NCI-H2107 (cell line): ENCODE measurements around the gene PBX2.

ENCODE experiments used
- DNase-seq: peaks from one replicate; lab custom pipeline; 2025; lab: John Stamatoyannopoulos, UW

PBX2 gene

GRCh38 chr6:32170294-32170693 lies 19.7 kb downstream of the PBX2 start:
- no peak for DNase-seq

- DNase-seq: no peak
Measured at GRCh38 chr6:32168807-32169591, 21.0 kb downstream of the PBX2 start.

GRCh38 chr6:32168350-32168749 lies 21.7 kb downstream of the PBX2 start:
- no peak for DNase-seq

DNA sequence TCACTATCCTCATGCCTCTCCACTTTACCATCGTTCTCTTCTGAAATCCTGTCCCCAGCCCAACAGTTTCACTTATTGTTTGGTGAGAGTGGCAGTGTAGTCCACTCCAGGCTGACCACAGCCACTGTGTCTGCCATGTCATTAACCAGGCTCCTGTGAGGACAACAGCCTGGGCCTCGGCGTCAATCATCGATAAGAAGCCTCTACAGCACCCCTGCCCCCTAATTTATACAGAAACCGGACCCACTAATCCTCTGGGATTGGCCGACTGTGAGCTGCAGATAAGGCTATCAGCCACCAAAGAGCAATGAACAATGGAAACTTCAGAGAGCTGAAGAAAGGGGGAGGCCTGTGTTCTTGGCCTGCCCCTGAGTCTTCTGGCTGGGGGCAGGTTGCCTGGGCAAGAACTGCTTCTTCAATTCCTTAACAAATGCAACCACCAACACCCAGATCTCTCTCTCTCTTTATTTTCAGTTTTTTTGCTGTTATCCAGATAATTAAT lies 22.2 kb downstream of the PBX2 start:
- no peak for DNase-seq

GRCh38 chr6:32167154-32167760 lies 22.7 kb downstream of the PBX2 start:
- DNase-seq: no peak

DNA sequence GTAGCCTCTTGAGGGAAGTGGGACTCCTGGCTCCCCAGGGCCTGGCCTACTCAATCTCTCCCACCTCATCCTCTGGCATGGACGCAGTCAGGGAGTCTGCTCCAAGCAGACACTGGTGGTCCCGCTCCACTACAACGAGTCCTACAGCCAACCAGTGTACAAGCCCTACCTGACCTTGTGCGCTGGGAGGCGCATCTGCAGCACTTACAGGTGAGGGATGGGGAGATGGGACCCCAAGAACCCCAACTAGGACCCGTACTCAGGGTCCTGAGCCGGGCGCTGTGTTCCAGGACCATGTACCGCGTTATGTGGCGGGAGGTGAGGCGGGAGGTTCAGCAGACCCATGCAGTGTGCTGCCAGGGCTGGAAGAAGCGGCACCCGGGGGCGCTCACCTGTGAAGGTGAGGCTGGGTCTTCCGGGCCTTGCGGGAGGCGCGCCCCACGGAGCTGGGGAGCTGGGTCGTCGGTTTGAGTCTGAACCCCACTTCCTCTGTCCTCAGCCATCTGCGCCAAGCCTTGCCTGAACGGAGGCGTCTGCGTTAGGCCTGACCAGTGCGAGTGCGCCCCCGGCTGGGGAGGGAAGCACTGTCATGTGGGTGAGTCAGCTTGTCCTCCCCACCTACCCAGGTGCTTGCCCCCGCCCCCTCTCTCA lies 23.5 kb downstream of the PBX2 start:
- no peak for DNase-seq

DNA sequence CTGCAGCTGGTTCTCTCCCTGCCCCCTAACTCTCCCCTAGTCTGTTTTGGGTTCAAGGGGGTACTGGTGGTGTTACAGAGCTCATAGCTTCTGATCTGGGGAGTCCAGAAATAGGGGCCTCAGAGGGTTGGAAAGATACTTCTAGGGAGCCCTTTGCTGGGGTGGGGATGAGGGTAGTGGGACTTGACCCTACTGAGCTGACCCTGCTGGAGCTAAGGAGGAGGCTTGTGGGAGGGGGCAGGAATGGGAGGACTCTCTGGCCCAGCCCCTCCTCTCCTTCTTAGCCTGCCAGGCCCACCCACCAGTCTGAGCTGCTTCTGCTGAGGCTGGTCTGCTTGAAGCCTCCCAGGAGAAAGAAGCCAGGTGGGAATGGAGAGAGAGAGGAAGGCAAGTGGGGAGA lies 25.7 kb downstream of the PBX2 start, which contains the start of gene EGFL8:
Gene EGFL8 (plus strand): TSS at position 301 of the 400 bp plus-strand sequence. CDS start 1,571 bp downstream, outside the sequence.
- no peak for DNase-seq

- DNase-seq: no peak
Measured at GRCh38 chr6:32163559-32164258, 26.3 kb downstream of the PBX2 start.

- DNase-seq: no peak
Measured at GRCh38 chr6:32158052-32158451, 31.9 kb downstream of the PBX2 start.

GRCh38 chr6:32156891-32157290 lies 33.1 kb downstream of the PBX2 start:
- DNase-seq: no peak

GRCh38 chr6:32154514-32155161 lies 35.4 kb downstream of the PBX2 start:
- peak; percentile 3 for DNase-seq

DNA sequence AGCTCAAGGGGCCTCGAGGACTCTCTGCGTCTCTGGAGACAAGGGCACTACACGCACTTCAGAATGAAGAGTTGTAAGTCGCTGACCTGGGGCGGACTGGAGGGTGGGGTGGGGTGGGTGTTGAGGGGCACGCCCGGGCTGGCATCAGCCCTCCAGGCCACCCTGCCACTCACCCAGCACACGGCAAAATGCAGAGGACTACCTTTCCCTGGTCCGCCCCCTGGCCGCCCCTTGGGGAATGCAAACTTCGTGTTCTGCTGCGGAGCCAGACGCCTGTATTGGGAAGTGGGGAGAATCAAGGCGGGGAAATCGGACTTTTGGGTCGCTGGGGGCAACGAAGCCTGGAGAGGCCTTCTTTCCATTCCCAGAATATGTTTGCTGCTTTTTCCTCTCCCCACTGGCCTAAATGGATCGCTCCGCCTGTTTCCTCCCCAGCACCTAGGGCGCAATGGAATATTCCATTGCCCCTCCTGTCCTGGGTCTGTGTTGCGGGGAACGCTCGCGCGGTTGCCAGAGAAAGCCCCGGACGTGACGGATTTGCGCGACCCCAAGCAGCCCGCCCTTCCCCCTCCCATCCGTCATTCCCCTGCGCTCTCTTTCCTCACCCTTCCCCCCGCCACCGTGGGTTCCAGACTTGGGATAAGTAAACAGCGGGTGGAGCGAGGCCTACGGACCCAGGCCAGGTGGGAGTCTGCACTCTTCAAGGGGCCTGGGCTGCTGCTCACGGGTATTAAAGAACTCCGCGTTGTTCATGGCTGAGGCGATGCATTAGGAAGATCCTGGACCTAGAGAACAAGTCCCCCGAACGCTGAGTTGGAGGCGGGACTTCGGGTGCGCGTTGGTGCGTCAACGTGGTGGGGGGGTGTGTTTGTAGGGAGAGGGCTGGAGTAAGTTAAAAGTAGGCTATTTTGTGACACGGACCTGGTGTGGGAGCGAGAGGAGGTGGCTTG lies 36.2 kb downstream of the PBX2 start, which contains the start of gene PPT2:
Gene PPT2 (plus strand): TSS at position 578 of the 950 bp plus-strand sequence. CDS start 454 bp downstream, outside the sequence.
- DNase-seq: peak; percentile 20

DNA sequence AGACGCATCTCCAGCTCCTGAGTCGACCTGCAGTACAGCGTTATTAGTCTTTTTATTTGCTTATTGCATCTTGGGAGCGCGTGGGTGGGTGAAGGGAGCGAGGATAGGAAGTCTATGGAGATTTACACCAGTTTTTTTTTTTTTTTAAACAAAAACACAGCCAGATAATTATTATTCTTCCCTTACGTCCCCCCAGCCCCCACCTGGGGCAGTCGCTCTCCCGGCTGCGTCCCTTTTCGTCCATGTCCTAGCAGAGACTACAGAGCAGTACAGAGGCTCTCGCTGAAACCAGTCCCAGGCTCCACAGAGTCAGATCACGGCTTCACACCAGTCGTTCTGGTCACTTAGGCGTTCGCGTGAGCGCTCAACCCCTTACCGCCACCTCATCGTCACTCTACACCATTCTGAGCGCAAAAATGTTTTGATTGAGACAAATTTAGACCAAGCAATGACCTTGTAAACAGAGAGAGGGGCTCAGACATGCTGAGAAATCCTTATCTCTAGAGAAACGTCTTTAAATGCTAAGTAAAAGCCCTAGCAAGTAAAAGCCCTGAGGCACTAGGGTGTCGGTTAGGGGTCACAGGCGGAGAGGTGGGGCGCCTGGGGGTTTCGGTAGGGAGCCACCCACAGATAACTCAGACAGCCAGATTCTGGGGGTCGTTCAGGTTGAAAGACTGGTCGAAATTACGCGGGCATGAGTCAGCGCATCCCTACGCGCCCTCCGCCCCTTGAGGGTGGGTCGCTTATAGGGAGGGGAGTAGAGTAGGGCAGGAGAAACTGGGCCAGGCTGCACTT lies 37.0 kb downstream of the PBX2 start:
- no peak for DNase-seq

DNA sequence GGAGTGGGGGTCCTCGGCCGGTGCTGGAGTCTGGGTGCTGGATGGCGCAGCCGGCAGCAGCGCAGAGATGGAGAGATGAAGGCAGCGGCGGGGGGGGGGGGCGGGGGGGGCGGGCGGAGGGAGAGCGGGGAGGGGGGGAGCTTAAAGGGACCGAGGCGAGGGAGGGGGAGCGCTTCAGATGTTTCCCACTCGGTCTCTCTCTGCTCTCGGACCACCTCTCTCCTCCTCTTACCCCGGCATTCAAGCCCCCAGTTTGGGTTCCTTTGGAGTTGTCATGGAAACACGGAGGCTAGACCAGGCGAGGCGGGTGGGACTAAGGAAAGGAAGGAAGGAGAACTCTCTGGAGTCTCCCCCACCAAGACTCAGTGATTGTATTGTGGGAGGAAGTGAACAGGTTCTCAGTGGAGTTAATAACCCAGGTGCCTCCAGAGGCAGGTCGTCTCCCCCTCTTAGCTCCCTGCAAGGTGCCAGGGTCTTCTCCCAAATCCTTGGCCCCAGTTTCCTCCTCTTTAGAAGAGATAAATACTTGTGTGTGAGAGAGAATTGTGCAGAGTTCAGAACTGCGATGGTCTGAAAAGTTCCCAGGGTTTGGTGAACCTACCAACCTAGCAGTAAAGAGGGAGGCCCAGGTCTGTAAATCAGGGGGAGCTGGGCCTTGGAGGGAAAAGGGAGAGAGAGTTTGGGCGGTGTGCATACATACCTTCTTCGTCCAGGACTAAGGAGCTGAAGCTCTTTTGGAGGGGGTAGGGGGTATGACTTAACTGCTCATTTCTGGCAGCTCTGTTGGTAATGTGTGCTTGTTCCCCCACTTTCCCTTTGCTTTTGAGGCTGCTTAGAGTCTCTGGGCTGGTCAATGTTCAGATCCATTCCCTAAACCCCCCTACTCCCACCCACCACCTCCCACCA lies 37.9 kb downstream of the PBX2 start, which contains the start of gene PRRT1:
Gene PRRT1 (minus strand): TSS at position 77 of the 906 bp plus-strand sequence. CDS start 112 bp downstream, outside the sequence.
- no peak for DNase-seq

GRCh38 chr6:32151181-32151862 lies 38.7 kb downstream of the PBX2 start:
- no peak for DNase-seq

DNA sequence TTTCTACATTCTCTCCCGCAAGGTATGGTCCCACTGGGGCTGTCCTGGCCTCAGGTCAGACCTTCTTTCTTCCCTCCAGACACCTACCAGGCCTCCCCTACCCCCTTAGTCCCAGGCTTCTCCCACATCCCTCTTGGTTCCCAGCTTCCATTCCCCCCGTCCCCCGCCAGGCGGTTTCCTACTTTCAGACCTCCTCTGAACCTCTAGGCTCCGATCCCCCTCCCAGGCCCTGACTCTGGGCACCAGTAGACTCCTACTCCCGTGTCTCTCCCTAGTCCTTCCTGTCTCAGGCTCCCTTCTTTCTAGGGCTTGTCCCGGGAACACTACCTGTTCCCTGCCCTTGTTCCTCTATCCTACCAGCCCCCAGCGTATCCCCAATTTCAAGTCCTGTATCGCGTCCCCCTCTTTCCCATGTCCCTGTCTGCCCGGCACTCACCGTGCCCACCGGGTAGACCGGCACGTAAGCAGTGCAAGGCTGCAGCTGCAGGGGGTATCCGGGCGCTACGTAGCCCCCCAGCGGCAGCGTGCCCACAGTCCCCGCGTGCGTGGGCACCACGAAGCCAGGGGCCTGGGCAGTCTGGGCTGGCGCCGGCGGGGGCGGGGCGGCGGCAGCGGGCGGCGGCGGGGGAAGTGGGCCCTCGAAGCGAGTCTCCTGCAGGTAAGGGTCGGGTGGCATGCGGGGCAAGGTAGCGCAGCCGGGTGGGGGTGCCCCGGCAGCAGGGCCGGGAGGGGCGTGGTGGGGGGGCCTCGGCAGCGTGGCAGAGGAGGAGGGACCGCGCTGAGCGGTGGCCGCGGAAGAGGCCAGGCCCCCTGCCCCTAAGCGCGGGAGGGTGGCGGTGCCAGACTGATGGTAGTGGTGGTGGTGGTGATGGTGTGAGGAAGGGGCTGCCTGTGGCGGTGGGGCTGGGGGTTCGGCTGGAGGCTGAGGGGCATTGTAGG lies 39.8 kb downstream of the PBX2 start:
- DNase-seq: no peak
